GM21447 (cell line): Measurements from ENCODE around the gene ZNF283.
"Not testable (repeated sequence)": the region's sequence is repeated elsewhere in the genome, so short reads cannot be mapped to it uniquely, and the experiment has no call there.

Experiments used
- ATAC-seq: cut with Tn5 transposase; IDR thresholded peaks from one replicate; pipeline ENCODE4 v1.9.1; 2021; ENCODE audit not compliant: unreplicated experiment

Gene ZNF283

DNA sequence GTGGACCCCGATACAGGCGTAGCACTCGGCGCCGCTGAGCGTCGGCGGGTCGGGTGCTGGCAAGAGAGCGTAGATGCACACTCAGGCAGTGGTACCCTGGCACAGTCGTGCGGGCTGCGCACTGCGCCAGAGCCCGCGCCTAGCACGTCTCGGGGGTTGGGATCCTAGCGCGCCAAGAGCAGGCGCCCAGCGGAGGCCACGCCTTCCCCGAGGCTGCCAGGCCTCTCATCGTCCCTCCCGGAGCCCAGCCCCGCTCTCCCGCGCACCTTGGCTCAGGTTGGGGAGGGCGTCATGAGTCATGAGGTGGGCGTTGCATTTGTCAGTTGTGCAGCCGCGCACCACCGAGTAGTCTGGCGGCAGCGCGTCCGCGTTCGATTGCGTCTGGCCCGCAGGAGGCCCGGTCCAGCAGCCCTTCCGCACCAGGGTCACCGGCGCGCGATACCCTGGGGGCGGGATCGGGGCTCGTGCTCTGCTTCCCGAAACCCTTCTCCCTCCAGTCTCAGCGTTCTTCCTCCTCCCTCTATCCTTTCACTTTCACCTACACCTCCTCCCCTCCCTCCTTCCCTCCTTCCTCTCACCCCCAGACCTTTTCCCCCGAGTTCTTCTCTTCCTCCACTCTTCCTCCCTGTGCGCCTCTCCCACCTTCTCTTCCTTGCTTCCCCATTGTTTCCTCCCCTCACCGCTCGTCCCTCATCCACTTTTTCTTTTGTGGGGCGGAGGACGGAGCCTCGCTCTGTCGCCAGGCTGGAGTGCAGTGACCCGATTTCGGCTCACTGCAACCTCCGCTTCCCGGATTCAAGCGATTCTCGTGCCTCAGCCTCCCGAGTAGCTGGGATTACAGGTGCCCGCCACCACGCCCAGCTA, 28.3 kb upstream of the ZNF283 start:
- ATAC-seq, result no peak

DNA sequence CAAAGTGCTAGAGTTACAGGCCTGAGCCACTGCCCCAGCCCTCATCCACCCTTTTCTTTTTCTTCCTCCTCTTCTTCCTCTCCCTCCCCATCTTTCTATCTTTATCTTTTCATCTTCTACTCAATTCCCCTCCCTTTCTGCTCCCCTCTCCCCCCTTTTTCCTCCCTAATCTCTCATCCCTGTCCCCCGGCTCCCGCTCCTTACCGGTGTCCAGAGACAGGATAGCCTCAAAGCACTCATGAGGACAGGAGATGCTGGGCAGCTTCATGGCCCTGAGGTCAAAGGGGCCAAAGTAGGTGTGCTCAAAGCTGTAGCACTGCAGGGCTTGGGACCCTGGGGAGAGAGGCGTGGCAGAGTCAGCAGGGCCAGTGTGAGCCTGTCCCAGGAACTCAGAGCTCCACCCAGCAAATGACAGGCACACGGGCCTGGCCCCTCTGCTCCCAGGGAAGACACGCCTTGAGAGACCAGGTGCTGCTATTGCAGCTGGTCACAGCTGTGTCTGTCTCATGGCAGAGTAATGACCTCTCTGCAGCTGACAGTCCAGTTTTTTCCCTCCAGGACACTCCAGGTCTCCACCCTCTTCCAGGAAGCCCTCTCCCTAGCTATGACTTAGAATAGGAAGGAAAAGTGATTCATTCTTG, 27.5 kb upstream of the ZNF283 start:
- no peak for ATAC-seq

DNA sequence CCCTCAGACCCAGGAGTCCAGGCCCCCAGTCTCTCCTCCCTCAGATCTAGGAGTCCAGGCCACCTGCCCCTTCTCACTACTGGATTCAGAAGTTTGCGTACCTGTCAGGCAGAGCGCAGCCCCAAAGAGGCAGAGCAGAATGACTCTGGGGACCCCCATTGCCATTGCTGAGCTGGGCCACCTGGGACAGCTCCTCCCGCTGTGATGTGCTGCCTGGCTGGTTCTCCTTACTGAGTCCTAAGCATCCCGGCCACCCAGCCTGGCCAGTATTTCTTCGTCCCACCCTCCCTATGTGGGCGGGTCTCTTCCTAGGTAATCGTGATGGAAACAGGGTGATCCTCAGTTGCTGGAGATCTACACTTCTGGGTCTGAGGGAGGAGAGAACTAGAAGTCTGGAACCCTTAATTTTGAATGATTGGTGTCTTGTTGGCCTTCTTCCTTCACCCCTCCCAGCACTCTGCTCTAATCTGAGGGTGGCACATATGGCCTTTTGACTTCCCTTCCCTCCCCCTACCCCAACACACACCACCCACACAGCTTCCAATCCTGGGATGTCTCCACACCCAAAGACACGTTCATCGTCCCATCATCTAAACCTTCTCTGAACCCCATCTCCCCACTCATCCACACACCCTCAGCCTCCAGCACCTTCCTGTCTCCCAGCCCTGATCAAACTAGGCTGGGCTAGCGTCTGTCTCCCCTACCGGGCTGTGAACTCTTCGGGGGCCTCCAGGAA, 24.7 kb upstream of the ZNF283 start, which contains the start of gene LYPD5:
LYPD5 (minus strand) TSS at position 232 of the 736 bp plus-strand sequence; CDS start at position 165, 67 bp downstream.
- no peak for ATAC-seq

DNA sequence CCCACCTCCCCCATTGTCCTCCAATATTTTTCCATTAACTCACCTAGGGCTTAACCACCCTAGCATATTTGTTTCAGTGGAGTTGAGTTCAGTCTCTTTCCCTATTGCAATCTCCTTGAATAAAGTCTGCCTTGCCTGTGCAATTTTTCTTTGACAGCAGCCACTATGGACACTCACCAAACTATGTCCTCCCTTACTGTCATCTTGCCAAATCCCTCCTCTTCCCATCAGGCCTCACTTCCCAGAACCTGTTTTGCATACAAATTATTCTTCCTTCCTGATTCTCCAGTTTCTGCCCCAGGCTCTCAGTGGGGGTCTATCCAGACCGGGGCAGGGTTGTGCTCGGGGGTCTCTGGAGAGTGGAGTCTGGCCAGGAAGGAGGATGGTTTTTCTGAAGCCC, 22.7 kb upstream of the ZNF283 start:
- no peak for ATAC-seq

DNA sequence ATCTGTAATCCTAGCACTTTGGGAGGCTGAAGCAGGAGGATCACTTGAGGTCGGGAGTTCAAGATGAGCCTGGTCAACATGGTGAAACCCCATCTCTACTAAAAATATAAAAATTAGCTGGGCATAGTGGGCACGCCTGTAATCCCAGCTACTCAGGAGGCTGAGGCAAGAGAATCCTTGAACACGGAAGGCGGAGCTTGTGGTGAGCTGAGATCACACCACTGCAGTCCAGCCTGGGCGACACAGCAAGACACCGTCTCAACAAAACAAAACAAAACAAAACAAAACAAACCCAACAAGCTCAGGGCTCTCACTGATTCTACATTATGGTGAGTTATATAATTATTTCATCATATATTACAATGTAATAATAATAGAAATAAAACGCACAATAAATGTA, 20.7 kb upstream of the ZNF283 start:
- not testable (repeated sequence) for ATAC-seq

DNA sequence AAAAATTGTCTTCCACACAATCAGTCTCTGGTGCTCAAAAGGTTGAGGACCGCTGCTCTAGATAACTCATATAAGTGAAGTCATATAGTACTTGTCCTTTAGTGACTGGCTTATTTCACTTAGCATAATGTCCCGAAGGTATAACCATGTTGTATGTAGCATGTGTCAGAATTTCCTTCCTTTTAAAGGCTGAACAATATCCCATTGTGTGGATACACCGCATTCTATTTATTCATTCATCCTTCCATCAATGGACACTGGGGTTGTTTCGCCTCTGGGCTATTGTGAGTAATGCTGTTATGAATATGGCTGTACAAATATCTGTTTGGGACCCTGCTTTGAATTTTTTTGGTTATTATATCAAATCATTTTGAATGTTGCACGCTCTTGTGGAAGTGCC, 20.3 kb upstream of the ZNF283 start:
- ATAC-seq, result no peak

DNA sequence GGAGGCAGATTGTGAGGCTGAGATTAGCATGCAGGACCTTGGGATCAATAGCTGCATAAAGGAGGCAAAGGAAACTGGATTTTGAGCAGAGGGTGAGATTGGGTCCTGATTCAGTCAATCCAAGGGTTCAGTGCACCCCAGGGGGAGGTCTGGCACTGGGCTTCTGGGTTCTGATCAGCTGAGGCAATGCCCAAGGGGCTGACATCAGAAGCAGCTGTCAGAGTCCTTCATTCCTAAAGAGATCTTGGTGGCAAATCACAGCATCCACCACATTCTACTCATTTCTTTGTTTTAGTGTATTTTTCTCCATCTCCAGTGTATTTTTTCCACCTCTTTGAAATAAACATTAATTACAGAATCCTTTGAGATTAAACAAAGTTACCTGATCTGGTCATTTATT, 19.5 kb upstream of the ZNF283 start:
- no peak for ATAC-seq

DNA sequence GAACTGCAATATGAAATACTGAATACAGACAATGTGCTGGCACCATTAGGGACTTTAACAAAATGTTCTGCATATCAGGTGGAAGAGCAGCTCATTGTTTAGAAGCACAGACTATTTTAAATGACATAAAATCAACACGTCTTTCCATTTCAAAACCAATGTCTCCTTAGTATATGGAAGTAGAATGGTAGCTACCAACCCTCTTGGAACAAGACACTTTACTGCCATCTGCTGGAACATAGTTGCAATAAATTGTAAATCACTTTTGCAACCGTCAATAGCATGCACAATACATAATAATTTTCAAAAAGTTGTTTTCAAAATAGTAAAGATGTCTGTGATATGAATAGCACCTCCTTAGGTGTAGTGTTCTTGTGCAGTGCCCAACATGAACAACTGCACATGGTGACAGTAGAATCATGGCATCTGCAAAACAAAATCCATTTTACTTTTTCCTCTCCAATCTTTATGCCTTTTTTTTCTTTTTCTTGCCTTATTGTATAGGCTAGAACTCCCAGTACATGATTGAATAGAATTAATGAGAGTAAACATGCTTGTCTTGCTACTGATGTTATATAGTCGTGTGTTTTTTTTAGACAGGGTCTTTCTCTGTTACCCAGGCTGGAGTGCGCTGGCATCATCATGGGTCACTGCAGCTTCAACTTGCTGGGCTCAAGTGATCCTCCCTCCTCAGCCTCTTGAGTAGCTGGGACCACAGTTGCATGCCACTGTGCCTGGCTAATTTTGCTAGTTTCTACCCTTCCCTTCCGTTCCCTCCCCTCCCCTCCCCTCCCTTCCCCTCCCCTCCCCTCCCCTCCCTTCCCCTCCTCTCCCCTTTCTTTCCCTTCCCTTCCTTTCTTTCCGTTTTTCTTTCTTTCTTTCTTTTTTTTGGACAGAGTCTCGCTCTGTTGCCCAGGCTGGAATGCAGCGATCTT, 17.1 kb upstream of the ZNF283 start:
- ATAC-seq, result no peak

DNA sequence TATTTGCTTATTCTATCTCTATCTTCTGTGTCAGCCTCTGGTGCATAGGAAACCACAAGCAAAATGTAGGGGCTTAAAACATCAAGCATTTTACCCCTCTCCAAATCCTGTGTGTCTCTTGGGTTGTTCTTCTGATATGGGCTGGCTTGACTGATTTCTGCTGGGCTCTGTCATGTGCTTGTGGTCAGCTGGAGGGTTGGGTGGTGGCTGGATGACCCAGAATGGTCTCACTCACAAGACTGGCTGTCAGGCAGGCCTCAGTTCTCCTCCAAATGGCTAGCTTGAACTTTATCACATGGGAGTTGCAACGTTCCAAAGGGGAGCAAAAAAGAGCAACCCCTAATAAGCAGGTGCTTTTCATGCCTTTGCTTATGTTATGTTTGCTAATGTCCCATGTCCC, 15.3 kb upstream of the ZNF283 start:
- ATAC-seq, result no peak

DNA sequence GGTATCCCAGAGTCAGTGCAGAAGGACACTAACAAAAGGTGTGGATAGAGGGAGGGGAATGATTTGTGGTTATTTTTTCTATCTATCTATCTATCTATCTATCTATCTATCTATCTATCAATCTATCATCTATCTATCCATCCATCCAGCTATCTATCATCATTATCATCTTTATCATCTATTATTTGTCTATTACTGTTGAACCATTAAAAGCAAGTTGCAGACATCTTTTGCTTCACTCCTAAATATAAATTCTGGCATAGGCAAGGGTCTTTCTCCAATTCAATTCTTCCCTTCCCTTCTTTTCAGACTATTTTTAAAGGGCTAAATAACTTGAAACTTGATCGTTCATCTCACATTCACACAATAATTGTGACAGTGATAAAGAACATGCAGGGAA, 14.9 kb upstream of the ZNF283 start:
- no peak for ATAC-seq

DNA sequence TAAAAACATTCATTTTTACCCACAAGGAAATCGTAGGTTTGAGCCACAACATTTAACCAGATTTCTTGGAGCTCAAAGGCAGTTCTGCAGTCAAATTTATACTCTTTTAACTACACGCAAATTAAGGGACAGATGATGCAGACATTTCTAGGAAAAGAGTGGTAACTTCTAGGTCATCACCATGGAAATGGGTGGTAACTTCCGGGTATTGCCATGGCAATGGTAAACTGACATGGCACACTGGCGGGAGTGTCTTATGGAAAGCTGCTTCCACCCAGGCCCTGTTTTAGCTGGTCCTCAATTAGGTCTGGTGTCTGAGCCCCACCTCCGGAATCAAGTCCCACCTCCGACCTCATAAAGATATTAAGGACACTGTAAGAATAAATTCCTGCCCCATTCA, 14.4 kb upstream of the ZNF283 start:
- no peak for ATAC-seq

DNA sequence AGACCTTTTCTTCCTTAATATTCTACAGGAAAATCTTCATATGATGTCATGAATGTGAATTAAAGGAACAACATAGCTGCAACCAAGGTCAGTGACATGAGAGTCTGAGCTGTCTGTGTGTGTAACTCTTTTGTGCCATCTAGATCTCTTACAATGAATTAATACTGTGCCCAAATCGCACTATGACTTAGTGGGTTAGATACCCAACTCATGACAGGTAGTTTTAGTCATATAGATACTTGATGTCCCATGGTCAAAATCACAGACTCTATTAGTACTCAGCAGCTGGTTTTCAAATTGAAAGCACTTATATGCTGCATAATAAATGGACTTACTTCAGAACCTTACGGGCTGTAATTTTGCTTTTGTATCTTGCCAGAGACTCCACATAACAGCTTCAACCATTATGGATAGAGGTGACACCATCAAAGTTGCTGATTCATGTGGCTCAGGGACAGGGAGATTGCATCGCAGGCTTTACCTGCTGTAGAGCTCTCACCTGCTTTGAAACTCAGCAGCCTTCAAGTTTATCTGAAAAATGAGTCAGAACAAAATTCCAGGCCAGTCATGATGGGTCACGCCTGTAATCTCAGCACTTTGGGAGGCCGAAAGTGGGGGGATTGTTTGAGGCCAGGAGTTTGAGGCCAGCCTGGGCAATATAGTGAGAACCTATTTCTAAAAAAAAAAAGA, 12.3 kb upstream of the ZNF283 start:
- no peak for ATAC-seq

DNA sequence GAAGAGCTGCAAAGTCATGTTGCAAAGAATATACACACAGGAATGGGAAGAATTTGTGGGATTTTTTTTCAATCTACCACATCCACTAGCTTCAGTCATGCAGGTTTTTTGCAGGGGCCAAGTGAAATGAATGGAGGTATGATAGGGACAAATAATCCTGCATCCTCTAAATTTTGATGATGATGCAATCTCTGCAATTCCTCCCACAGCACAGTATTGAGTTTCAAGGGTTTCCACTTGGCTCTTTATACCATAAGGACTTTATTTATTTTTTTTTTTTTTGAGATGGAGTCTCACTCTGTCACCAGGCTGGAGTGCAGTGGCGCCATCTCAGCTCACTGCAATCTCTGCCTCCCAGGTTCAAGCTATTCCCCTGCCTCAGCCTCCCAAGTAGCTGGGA, 9.7 kb upstream of the ZNF283 start:
- ATAC-seq, result not testable (repeated sequence)

DNA sequence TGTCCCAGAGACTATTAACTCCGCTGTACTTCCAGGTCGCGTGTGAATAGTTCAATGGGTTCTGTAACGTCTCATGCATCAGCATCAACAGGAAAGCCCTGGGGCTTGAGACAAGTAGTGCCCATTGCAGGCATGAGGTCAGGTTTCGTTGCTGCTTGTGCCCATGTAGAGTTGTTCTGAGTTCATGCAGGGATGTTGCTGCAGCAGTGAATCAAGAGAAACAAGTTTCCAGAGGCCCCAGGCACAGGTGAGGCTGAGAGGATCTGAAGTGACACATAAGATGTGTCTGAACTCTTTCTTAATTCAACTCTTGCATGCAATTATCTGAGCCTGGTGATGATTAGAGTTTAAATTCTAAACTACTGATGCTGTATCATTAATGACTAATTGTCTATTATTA, 8.6 kb upstream of the ZNF283 start:
- ATAC-seq, result no peak

DNA sequence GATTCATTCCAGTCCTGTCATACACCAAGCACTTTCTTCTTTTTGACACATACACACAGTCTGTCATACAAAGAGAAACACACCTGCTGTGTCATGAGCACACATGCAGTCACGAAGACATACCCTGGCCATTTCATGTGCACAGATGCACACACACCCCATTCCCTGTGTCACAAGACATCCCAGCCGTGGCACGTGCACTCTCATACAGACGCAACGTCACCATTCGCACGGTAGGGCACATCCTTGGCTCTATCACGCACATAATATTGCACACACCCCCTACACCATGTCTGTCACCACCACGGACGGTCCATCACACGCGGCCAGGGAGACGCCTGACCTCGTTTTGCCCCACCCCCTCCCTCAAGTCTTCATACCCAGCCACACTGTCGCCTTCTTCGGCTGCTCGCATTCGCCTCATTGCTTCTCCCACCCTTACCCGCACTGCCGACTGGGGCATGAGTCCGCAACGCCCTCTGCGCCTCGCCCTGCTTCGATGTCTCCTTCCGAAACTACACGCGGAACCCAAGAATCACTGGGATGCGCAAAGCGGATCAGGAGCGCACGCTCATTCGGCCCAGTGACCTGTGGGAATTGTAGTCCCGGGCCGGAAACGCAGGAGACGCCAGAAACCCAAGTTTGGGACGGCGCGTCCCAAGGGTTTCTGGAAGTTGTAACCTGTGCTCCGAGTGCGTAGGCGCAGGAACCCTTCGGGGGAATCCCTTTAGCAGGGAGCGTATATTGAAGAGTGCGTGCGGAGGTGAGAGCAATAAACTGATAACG, 6.8 kb upstream of the ZNF283 start:
- no peak for ATAC-seq

DNA sequence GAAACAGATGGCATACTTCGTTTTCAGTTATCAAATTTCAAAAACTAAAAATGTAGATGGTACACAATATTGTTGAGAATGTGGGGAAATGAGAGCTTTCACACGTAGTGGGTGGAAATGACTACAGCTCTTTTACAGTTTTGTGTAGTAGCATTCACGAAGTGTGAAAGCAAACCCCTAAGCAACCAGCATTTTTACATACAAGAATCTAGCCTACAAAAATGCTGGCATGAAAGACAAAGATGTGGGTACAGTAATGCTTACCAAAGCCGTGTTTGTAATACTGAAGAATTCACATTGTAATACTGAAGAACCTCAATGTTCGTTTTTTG, 6.3 kb upstream of the ZNF283 start:
- ATAC-seq, result no peak

DNA sequence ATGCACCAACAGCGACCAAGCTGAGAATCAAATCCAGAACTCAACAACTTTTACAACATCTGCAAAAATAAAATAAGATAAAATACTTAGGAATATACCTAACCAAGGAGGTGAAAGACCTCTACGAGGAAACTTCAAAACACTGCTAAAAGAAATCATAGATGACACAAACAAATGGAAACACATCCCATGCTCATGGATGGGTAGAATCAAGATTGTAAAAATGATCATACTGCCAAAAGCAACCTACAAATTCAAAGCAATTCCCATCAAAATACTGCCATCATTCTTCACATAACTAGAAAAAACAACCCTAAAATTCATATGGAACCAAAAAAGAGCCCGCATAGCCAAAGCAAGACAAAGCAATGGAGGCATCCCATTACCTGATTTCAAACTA, 3.3 kb upstream of the ZNF283 start:
- ATAC-seq, result not testable (repeated sequence)

DNA sequence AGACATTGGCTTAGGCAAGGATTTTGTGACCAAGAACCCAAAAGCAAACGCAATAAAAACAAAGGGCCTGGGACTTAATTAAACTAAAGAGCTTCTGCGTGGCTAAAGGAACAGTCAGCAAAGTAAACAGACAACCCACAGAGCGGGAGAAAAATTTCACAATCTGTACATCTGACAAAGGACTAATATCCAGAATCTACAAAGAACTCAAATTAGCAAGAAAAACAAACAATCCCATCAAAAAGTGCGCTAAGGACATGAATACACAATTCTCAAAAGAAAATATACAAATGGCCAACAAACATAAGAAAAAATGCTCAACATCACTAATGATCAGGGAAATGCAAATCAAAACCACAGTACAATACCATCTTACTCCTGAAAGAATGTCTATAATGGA, 2.5 kb upstream of the ZNF283 start:
- not testable (repeated sequence) for ATAC-seq

DNA sequence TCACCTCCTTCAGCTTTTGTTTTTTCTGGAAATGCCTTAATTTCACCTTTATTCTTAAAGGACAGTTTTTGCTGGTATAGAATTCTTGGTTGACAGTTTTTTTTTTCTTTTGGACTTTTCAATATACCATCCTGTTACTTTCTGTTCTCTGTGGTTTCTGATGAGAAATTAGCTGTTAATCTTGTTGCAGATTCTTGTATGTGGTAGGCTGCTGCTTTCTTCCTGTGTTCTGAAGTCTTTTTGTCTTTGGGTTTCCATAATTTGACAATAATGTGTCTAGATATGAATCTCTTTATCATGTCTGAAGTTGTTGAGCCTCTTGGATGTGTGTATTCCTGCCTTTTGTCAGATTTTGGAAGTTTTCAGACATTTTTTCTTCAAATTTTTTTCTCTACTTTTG, 12.0 kb downstream of the ZNF283 start:
- no peak for ATAC-seq

DNA sequence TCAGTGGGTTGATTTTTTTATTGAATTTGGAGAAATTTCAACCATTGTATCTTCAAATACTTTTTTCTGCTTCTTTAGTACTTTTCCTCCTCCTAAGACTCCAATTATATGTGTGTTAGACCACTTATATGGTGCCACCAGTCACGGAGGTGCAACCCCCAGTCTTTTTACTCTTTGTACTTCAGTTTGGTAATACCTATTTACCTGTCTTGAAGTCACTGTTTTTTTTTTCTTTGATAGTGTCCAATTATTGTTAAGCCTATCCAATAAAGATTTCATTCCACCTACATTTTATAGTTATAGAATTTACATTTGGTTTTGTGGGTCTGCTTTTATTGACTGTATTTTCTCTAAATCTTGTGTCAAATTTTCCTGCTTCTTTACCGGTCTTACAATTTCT, 14.9 kb downstream of the ZNF283 start:
- no peak for ATAC-seq
